A549 (cell line): ENCODE data around the gene INF2. TPM values are rescaled to one million over a fixed set of nuclear protein-coding genes. Genes with fewer than 3 reads are reported as not detected.

ENCODE experiments used
- ATAC-seq, 2 experiments: fragments of 200-7000 bp in 1 of 2; fragments of >200 bp in 1 of 2; cut with Nextera tagmentation in 1 of 2; cut with Tn5 transposase in 1 of 2; 3 replicates each; pipeline versions ENCODE4 v1.8.0 to v1.9.1; 2018 to 2020; ENCODE audit warnings: mild to moderate bottlenecking in 1 of 2, moderate library complexity in 1 of 2
- CTCF ChIA-PET: fragments of 300-600 bp; sonication (Branson Sonifier 250); formaldehyde crosslinking; extraction: SDS; loops from one replicate; lab custom pipeline; 2021; ENCODE audit warnings: antibody characterized with exemption, inconsistent platforms; lab: Yijun Ruan, JAX
- POLR2A ChIA-PET: fragments of 350-600 bp; formaldehyde crosslinking; extraction: SDS; loops from one replicate; lab custom pipeline; 2021; ENCODE audit warnings: antibody characterized with exemption, inconsistent platforms; lab: Yijun Ruan, JAX
- DNase-seq, 2 experiments: peaks; one replicate each; pipeline versions ENCODE4 v3.0.0 to v3.0.0-alpha.2; 2011 to 2016; ENCODE audit warnings: low read depth in 1 of 2, low spot score in 1 of 2
- FAIRE-seq: peaks from 2 replicates; lab custom pipeline; 2011; peaks lifted over from hg19 to GRCh38; lab: Jason Lieb, UNC
- H3K27ac ChIP-seq, 2 experiments: fragments of >200 bp; sonication (Bioruptor Twin); formaldehyde crosslinking; 3 replicates each; pipeline ENCODE4 v1.5.1; 2016 to 2017
- H3K4me1 ChIP-seq: fragments of >200 bp; sonication (Bioruptor Twin); formaldehyde crosslinking; 3 replicates; pipeline ENCODE4 v1.6.1; 2016
- H3K4me2 ChIP-seq: fragments of >200 bp; sonication (Bioruptor Twin); formaldehyde crosslinking; 3 replicates; pipeline ENCODE4 v1.6.1; 2016
- H3K4me3 ChIP-seq: fragments of >200 bp; sonication (Bioruptor Twin); formaldehyde crosslinking; 3 replicates; pipeline ENCODE4 v1.5.1; 2016
- H3K9me3 ChIP-seq: fragments of >200 bp; sonication (Bioruptor Twin); formaldehyde crosslinking; 3 replicates; pipeline ENCODE4 v1.6.1; 2016
- BHLHE40 ChIP-seq: IDR thresholded peaks from 2 replicates; pipeline ENCODE4 v1.6.1; 2012; ENCODE audit warnings: low read depth, low read length, inconsistent platforms
- CBX2 ChIP-seq: fragments of 200-600 bp; sonication (generic); IDR thresholded peaks from 2 replicates; pipeline ENCODE4 v1.6.1; 2016; ENCODE audit warnings: low read depth, mild to moderate bottlenecking, borderline replicate concordance
- CHD4 ChIP-seq: fragments of 200-600 bp; sonication (generic); IDR thresholded peaks from 2 replicates; pipeline ENCODE4 v1.6.1; 2016; ENCODE audit warnings: antibody characterized with exemption, mild to moderate bottlenecking, borderline replicate concordance
- EHF ChIP-seq: fragments of 250-450 bp; sonication (Bioruptor Pico); IDR thresholded peaks from 2 replicates; pipeline ENCODE4 v1.5.0; 2020; ENCODE audit warnings: mild to moderate bottlenecking
- EHMT2 ChIP-seq: fragments of 200-600 bp; sonication (generic); IDR thresholded peaks from 2 replicates; pipeline ENCODE4 v1.6.1; 2016; ENCODE audit warnings: antibody characterized with exemption, low read depth, mild to moderate bottlenecking, moderate library complexity
- FOSL2 ChIP-seq, 2 experiments: fragments of 450-650 bp in 1 of 2; fragments of >200 bp in 1 of 2; sonication (Bioruptor Twin) in 1 of 2; formaldehyde crosslinking; IDR thresholded peaks; 2 replicates each; pipeline versions ENCODE4 v1.5.0 to v1.6.1; 2016 to 2020; ENCODE audit warnings: mild to moderate bottlenecking in 1 of 2, moderate library complexity in 1 of 2
- FOXS1 ChIP-seq: fragments of 250-450 bp; sonication (Bioruptor Pico); IDR thresholded peaks from 2 replicates; pipeline ENCODE4 v1.5.0; 2020; ENCODE audit warnings: mild to moderate bottlenecking, moderate library complexity
- HDAC2 ChIP-seq: fragments of 200-600 bp; sonication (generic); IDR thresholded peaks from 2 replicates; pipeline ENCODE4 v1.6.1; 2016
- HEYL ChIP-seq: fragments of 250-450 bp; sonication (Bioruptor Pico); IDR thresholded peaks from 2 replicates; pipeline ENCODE4 v1.8.0; 2021; ENCODE audit warnings: mild to moderate bottlenecking, moderate library complexity
- HOXA7 ChIP-seq: fragments of 250-450 bp; sonication (Bioruptor Pico); IDR thresholded peaks from 2 replicates; pipeline ENCODE4 v1.5.0; 2020; ENCODE audit warnings: mild to moderate bottlenecking, moderate library complexity
- MYC ChIP-seq: IDR thresholded peaks from 2 replicates; pipeline ENCODE4 v1.6.1; 2012; ENCODE audit warnings: mild to moderate bottlenecking, inconsistent platforms, low read length, improper control_type of control experiment, borderline replicate concordance
- PHF8 ChIP-seq: fragments of 200-600 bp; sonication (generic); IDR thresholded peaks from 2 replicates; pipeline ENCODE4 v1.6.1; 2016; ENCODE audit warnings: low read depth, mild to moderate bottlenecking, antibody characterized with exemption, moderate library complexity, borderline replicate concordance
- POLR2A ChIP-seq: IDR thresholded peaks from 2 replicates; pipeline ENCODE4 v1.6.1; 2012; ENCODE audit warnings: mild to moderate bottlenecking, low read length
- RAD21 ChIP-seq, 2 experiments: fragments of >200 bp in 1 of 2; sonication (Bioruptor Twin) in 1 of 2; formaldehyde crosslinking in 1 of 2; IDR thresholded peaks in 1 of 2; conservative IDR thresholded peaks in 1 of 2; 2 replicates in 1 of 2; 3 replicates in 1 of 2; pipeline ENCODE4 v1.6.1; 2012 to 2018; ENCODE audit warnings: inconsistent platforms in 1 of 2
- RARB ChIP-seq: fragments of 250-450 bp; sonication (Bioruptor Pico); IDR thresholded peaks from 2 replicates; pipeline ENCODE4 v1.8.0; 2021; ENCODE audit warnings: mild to moderate bottlenecking, moderate library complexity
- RCOR1 ChIP-seq: fragments of 150-350 bp; IDR thresholded peaks from 2 replicates; pipeline ENCODE4 v1.6.1; 2014; ENCODE audit warnings: antibody characterized with exemption, low read length, low read depth
- TP53 ChIP-seq: fragments of 250-450 bp; sonication (Bioruptor Pico); IDR thresholded peaks from 2 replicates; pipeline ENCODE4 v1.5.0; 2021; ENCODE audit warnings: mild to moderate bottlenecking, moderate library complexity
- ZSCAN20 ChIP-seq: fragments of 250-450 bp; sonication (Bioruptor Pico); IDR thresholded peaks from 2 replicates; pipeline ENCODE4 v1.8.0; 2022; ENCODE audit warnings: mild to moderate bottlenecking, moderate library complexity
- WGBS: methylation state at CpG from one replicate; pipeline ENCODE4 v1.1.6; 2017; ENCODE audit errors: missing lambda C conversion rate; 5-methylcytosine and 5-hydroxymethylcytosine counted together
- polyA plus RNA-seq, 4 experiments: library from polyadenylated mRNA; depleted of rRNA in 3 of 4; stranded (reverse); fragments of >200 nt; fragmentation: RNase III in 1 of 4; extraction: RNeasy Plus Mini Kit Qiagen cat#74134 plus additional on column Dnase treatment in 1 of 4; gene quantifications; 2 replicates in 3 of 4; 3 replicates in 1 of 4; pipeline ENCODE4 v1.2.3, GENCODE V29; 2011 to 2017
- TF ChIP-seq, protein P1 (sequence below): fragments of 250-450 bp; sonication (Bioruptor Pico); IDR thresholded peaks from 2 replicates; pipeline ENCODE4 v1.5.0; 2021; ENCODE audit warnings: mild to moderate bottlenecking, moderate library complexity, borderline replicate concordance
- TF ChIP-seq, protein P2 (sequence below): fragments of 200-600 bp; sonication (generic); IDR thresholded peaks from 2 replicates; pipeline ENCODE4 v1.6.1; 2016; ENCODE audit warnings: antibody characterized with exemption, mild to moderate bottlenecking, moderate library complexity
- TF ChIP-seq, protein P3 (sequence below): fragments of >200 bp; sonication (Bioruptor Twin); formaldehyde crosslinking; IDR thresholded peaks from 2 replicates; pipeline ENCODE4 v1.6.1; 2016
- TF ChIP-seq, protein P4 (sequence below): fragments of >200 bp; sonication (Bioruptor Twin); formaldehyde crosslinking; IDR thresholded peaks from 3 replicates; pipeline ENCODE4 v1.5.1; 2016

INF2 gene
- polyA plus RNA-seq, 2 of the 4 experiments (the other 2 are of a cell fraction), result 24.7 to 71.2 TPM

DNA sequence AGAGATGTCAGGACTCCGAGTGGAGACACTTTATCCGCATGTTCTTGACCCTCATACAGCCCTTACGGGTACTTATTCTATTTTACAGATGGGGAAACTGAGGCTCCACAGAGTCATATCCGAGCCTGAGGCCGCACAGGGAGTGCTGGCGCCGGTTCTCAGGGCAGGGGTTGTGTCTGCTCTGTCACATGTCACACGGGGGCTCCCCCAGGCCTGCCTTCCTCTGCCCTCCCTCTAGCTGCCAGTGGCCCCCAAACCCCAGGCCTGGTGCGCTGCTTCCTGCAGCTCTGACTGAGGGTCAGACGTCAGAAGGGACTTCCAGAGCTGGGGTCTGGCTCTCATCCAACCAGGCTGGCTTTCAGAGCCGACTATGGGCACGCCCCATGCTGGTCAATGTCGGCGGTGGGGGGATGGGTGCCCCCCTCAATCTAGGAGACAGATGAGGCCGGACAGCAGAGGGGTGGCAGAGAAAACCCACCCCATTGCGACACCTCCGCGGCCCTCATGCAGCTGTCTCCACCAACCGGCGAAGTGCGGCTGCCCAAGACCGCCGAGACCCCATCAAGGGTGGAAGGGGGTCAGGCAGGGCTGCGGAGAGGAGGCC lies 811 bp upstream of the INF2 start (continued):
- peak; percentile 31; the same call in 1 of the 2 replicates for TF ChIP-seq EHF (CRISPR knock-in tag)
- TF ChIP-seq POLR2A, result peak; percentile 21; the same call in 1 of the 2 replicates
- TF ChIP-seq BHLHE40, result no peak
- TF ChIP-seq, protein P1, sequence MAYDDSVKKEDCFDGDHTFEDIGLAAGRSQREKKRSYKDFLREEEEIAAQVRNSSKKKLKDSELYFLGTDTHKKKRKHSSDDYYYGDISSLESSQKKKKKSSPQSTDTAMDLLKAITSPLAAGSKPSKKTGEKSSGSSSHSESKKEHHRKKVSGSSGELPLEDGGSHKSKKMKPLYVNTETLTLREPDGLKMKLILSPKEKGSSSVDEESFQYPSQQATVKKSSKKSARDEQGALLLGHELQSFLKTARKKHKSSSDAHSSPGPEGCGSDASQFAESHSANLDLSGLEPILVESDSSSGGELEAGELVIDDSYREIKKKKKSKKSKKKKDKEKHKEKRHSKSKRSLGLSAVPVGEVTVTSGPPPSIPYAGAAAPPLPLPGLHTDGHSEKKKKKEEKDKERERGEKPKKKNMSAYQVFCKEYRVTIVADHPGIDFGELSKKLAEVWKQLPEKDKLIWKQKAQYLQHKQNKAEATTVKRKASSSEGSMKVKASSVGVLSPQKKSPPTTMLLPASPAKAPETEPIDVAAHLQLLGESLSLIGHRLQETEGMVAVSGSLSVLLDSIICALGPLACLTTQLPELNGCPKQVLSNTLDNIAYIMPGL, result no peak
- TF ChIP-seq FOXS1 (CRISPR knock-in tag), result no peak; the same call in 1 of the 2 replicates
- TF ChIP-seq EHMT2, result no peak
- no peak for TF ChIP-seq RARB (CRISPR knock-in tag)
- no peak for TF ChIP-seq HDAC2
- TF ChIP-seq MYC, result peak; percentile 33; the same call in 1 of the 2 replicates
- TF ChIP-seq TP53 (CRISPR knock-in tag), result 0 out of 2 replicates have a peak, but pooled peaks have one; percentile 49

DNA sequence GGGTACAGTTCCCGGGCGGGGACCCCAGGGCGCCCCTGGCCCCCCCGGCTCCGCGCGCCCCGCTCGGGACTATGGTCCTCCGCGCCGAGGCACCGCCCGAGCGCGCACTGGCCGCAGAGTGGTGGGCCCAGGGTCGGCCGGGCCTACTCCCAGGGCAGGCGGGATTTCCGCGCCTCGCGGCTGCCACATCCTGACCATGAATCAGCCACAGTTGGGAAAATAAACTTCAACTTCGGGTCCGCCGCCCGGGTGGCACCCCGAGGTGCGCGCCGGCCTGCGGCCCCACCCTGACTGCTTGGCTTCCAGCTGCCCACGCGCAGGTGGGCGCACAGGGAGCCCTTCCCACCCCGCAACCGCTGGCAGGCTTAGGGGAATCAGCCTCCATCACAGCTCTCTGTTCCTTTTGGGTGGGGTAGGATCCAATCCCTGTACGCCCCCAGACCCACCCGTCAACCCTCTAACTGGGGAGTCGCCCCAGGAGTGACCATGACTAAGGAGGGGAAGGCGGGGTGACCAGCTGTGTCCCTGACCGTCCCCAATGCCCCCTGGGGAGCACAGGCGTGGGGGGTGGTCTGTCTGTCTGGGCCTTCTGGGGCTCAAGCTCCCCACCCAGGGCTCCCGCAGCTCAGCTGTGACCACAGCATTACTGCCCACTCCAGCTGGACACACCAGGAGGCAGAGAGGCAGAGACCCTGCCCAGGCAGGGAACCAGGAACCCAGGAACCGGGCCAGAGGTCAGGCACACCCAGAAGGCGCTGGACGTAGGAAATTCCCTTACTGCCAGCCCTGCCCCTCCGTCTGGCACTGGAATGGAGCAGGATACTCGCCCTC lies 678 bp downstream of the INF2 start:
- Histone ChIP-seq H3K27ac (peak overlapping the region; percentile 98), H3K9me3 (no peaks in the 10 kb centered on the region), H3K4me2 (peak overlapping the region; percentile 86), H3K4me3 (peak overlapping the region; percentile 99), H3K4me1 (peaks cover 76% of the 10 kb centered on the region)
- DNase-seq (no peak), ATAC-seq (no peak), FAIRE-seq (no peak)
- ChIA-PET CTCF (interaction anchor here (0.8 to 13.1 kb wide), 7 partner anchors 9 to 613 kb away, joined by 3 to 143 read pairs (median 4); partner anchors contain the start of gene ADSS1), POLR2A (interaction anchor here (0.6 kb wide), 2 partner anchors 28 to 37 kb away, joined by 4 read pairs; no protein-coding TSS in a partner anchor)
- TF ChIP-seq PHF8 (0 out of 2 replicates have a peak, but pooled peaks have one; percentile 21), CHD4 (no peak)
- WGBS, result 0% methylated on average over 21 of the region's 50 CpGs

DNA sequence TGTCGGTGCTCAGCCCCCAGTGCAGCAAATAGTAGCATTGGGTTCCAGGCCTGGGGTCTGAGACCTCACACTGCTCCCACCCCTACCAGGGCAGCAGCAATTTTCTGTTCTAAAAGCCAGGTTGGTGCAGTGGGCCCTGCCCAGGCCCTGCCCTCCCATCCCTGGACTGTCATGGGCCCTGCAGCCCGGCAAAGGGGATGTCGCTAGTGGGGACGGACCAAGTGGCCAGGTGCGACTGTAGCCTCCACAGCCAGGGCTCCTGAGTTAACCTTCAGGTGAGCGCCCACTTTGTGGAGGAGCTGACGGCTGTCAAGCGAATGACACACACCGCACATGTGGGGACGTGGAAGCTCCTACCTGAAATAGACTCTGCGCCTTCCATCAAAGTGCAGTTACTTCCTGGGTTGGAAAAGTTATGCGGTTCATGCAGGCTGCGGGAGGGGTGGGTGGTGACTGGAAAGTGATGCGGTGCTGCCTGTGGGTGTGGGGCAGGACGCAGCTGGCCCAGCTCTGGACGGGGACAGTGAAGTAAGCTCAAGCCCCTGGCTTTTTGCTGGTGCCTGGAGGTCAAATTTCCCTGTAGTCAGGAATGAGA lies 1.5 kb downstream of the INF2 start:
- ChIA-PET POLR2A (no interaction called here), CTCF (interaction anchor here (0.8 to 13.1 kb wide), 7 partner anchors 10 to 613 kb away, joined by 3 to 143 read pairs (median 8); partner anchors contain the start of gene ADSS1)
- DNase-seq (no peak), FAIRE-seq (no peak), ATAC-seq (no peak)
- no peaks in the 10 kb centered on the region for H3K9me3 ChIP-seq
- 67% methylated on average over 16 of the region's 16 CpGs for WGBS
- peak overlapping the region; percentile 98 for H3K27ac ChIP-seq
- H3K4me1 ChIP-seq, result peaks cover 80% of the 10 kb centered on the region
- no peak for TF ChIP-seq MYC
- no peak for TF ChIP-seq RAD21 (conservative IDR thresholded peaks at IDR 0.05 in 1 of 2, IDR thresholded peaks at IDR 0.05 in 1 of 2)
- TF ChIP-seq FOXS1 (CRISPR knock-in tag), result no peak
- TF ChIP-seq CBX2, result no peak
- TF ChIP-seq RARB (CRISPR knock-in tag), result no peak
- no peak for TF ChIP-seq HOXA7 (CRISPR knock-in tag)
- TF ChIP-seq PHF8, result no peak
- no peak for TF ChIP-seq ZSCAN20 (CRISPR knock-in tag)
- TF ChIP-seq, protein P2, sequence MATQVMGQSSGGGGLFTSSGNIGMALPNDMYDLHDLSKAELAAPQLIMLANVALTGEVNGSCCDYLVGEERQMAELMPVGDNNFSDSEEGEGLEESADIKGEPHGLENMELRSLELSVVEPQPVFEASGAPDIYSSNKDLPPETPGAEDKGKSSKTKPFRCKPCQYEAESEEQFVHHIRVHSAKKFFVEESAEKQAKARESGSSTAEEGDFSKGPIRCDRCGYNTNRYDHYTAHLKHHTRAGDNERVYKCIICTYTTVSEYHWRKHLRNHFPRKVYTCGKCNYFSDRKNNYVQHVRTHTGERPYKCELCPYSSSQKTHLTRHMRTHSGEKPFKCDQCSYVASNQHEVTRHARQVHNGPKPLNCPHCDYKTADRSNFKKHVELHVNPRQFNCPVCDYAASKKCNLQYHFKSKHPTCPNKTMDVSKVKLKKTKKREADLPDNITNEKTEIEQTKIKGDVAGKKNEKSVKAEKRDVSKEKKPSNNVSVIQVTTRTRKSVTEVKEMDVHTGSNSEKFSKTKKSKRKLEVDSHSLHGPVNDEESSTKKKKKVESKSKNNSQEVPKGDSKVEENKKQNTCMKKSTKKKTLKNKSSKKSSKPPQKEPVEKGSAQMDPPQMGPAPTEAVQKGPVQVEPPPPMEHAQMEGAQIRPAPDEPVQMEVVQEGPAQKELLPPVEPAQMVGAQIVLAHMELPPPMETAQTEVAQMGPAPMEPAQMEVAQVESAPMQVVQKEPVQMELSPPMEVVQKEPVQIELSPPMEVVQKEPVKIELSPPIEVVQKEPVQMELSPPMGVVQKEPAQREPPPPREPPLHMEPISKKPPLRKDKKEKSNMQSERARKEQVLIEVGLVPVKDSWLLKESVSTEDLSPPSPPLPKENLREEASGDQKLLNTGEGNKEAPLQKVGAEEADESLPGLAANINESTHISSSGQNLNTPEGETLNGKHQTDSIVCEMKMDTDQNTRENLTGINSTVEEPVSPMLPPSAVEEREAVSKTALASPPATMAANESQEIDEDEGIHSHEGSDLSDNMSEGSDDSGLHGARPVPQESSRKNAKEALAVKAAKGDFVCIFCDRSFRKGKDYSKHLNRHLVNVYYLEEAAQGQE, result no peak
- TF ChIP-seq, protein P3, sequence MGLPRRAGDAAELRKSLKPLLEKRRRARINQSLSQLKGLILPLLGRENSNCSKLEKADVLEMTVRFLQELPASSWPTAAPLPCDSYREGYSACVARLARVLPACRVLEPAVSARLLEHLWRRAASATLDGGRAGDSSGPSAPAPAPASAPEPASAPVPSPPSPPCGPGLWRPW, result no peak
- TF ChIP-seq RCOR1, result no peak
- no peak for TF ChIP-seq FOSL2 (IDR thresholded peaks at IDR 0.05)
- TF ChIP-seq FOSL2 (CRISPR knock-in tag; IDR thresholded peaks at IDR 0.05), result no peak
- no peak for TF ChIP-seq BHLHE40
- TF ChIP-seq, protein P4, sequence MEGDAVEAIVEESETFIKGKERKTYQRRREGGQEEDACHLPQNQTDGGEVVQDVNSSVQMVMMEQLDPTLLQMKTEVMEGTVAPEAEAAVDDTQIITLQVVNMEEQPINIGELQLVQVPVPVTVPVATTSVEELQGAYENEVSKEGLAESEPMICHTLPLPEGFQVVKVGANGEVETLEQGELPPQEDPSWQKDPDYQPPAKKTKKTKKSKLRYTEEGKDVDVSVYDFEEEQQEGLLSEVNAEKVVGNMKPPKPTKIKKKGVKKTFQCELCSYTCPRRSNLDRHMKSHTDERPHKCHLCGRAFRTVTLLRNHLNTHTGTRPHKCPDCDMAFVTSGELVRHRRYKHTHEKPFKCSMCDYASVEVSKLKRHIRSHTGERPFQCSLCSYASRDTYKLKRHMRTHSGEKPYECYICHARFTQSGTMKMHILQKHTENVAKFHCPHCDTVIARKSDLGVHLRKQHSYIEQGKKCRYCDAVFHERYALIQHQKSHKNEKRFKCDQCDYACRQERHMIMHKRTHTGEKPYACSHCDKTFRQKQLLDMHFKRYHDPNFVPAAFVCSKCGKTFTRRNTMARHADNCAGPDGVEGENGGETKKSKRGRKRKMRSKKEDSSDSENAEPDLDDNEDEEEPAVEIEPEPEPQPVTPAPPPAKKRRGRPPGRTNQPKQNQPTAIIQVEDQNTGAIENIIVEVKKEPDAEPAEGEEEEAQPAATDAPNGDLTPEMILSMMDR, result no peak
- no peak for TF ChIP-seq HEYL (CRISPR knock-in tag)
- peak overlapping the region; percentile 86 for H3K4me2 ChIP-seq
- peak overlapping the region; percentile 99 for H3K4me3 ChIP-seq
